Activated T-cell treated with anti-CD3 and anti-CD28 coated beads, Interleukin-2, amount 50 U/mL, for 72 hours (primary cell): ENCODE data around the gene USP27X. TPM values are rescaled to one million over a fixed set of nuclear protein-coding genes. Genes with fewer than 3 reads are reported as not detected.

Experiments used
- ATAC-seq, 2 donors: fragments of 150-1000 bp; cut with Tn5 transposase; replicated peaks in 1 of 2; 2 replicates each; pipeline ENCODE4 v1.10.0; 2021; ENCODE audit warnings: moderate library complexity in 2 of 2, mild to moderate bottlenecking in 1 of 2
- DNase-seq, 2 donors: peaks; one replicate each; pipeline ENCODE4 v3.0.0; 2021 to 2022; ENCODE audit warnings: mixed read lengths in 1 of 2
- H3K27ac Mint-ChIP-seq: one replicate; pipeline ENCODE4 v1.8.0; 2022; ENCODE audit warnings: mild to moderate bottlenecking, moderate library complexity, mixed read lengths
- H3K27me3 Mint-ChIP-seq: one replicate; pipeline ENCODE4 v1.8.0; 2022; ENCODE audit warnings: low read depth, mixed read lengths
- H3K36me3 Mint-ChIP-seq, 2 donors: one replicate each; pipeline ENCODE4 v1.8.0; 2022; ENCODE audit warnings: mixed read lengths in 2 of 2, mild to moderate bottlenecking in 1 of 2; ENCODE audit not compliant: insufficient read depth in 2 of 2
- H3K4me1 Mint-ChIP-seq: one replicate; pipeline ENCODE4 v1.8.0; 2022; ENCODE audit warnings: low read depth, mixed read lengths
- H3K4me3 Mint-ChIP-seq, 2 donors: one replicate each; pipeline ENCODE4 v1.8.0; 2022; ENCODE audit warnings: mild to moderate bottlenecking in 2 of 2, mixed read lengths in 2 of 2, moderate library complexity in 2 of 2
- H3K9me3 Mint-ChIP-seq, 2 donors: one replicate each; pipeline ENCODE4 v1.8.0; 2022; ENCODE audit warnings: mixed read lengths in 2 of 2
- total RNA-seq, 2 donors: library from RNA; stranded (reverse); gene quantifications; one replicate each; pipeline ENCODE4 v1.2.3, GENCODE V29; 2022

USP27X gene
- total RNA-seq, 2 donors from 2014 or later, result 1.9 to 2.1 TPM

DNA sequence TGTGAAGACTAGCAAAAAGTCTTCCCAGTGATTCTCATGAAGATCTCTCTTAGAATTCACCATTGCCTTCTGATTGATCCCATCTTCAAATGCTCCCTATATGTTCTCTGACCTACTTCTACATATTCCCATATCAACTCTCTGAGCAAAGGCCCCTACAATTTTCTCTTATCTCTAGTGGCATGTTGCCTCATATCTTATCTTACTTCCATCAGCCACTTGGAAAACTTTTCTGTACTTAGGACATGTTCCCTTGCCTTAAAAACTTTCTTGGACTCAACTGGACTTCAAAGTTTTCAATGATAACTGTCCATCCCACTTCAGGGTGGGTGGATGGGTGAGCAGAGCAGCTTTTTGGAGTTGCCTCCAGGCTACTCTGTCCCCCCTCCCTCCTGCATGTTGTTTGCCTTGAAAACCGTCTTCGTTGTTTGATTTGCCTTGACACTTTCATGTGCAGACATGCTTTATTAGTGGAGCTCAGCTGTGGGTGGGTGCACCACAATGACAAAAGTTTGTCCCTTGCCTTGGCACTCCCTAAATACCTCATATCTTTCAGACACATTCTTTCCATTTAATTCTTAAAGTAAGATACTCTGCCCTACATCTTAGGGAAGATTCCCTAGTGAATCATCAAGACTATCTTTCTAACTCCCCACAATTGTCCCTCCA is 18.3 kb upstream of the USP27X start:
- Mint-ChIP-seq H3K9me3 (no peaks in the 10 kb centered on the region), H3K4me3 (no peak overlapping the region), H3K36me3 (no peaks in the 10 kb centered on the region), H3K4me1 (no peaks in the 10 kb centered on the region), H3K27ac (no peak overlapping the region), H3K27me3 (peaks cover 18% of the 10 kb centered on the region)
- DNase-seq, result no peak
- ATAC-seq, result no peak

DNA sequence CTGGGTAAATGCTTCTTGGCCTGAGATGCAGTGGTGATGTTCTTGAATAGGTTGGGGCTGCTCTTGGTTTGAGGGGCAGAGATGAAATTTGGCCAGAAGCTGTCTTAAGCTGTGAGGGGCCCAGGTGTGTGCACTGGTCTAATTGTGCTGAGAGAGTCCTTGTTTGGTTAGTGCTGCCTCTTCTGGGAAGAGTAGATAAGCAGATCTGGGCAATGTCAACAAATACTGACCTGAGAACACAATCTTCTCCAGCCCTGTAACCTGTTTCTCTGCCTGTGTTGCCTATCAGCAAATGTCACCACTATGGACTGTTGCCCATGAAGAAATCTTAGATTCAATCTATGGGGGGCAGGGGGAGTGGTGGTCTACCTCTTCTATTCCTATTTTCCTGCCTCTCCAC is 17.2 kb upstream of the USP27X start:
- Mint-ChIP-seq H3K36me3 (no peaks in the 10 kb centered on the region), H3K4me1 (no peaks in the 10 kb centered on the region), H3K9me3 (no peaks in the 10 kb centered on the region), H3K27me3 (peaks cover 17% of the 10 kb centered on the region), H3K4me3 (no peak overlapping the region), H3K27ac (no peak overlapping the region)
- DNase-seq (no peak), ATAC-seq (no peak)

DNA sequence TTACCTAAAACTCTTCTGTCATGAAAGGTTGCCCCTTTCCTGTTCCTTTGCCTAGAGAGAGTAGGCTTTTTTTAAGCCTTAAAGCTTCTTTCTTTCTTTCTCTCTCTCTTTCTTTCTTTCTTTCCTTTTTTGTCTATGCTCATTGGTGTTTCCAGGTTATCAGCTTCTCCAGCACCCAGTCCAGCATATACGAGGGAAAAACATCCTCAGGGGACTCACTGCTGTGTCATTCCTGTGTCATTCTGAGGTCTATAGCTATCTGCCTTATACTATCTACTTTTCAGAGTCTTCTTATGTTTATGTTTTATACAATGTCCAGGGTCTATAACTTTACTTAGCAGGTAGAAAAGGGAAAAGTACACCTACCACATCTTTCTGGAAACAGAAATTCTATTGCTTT is 10.5 kb upstream of the USP27X start:
- ATAC-seq, result no peak
- DNase-seq, result no peak
- H3K4me3 Mint-ChIP-seq, result no peak overlapping the region
- H3K36me3 Mint-ChIP-seq, result no peaks in the 10 kb centered on the region
- no peak overlapping the region for H3K27ac Mint-ChIP-seq
- no peaks in the 10 kb centered on the region for H3K4me1 Mint-ChIP-seq
- no peaks in the 10 kb centered on the region for H3K9me3 Mint-ChIP-seq
- peaks cover 25% of the 10 kb centered on the region for H3K27me3 Mint-ChIP-seq

DNA sequence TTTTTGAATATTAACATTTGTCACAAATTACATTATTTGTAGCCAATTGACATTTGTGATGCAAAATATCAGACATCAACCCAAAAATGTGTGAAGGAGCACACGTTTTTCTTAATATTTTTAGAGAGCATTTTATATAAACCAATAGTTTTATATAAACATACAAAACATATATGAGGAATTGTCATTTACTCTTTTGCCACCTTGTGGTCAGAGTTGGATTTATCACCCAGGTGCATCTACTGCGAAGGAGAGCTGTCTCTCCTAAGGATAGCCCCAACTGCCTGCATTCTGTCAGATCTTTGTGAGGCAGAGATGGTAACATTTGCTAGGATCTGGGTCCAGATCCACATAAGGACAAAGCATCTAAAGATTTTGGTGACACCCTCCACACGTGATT is 2.5 kb upstream of the USP27X start:
- Mint-ChIP-seq H3K9me3 (no peaks in the 10 kb centered on the region), H3K4me1 (peaks cover 23% of the 10 kb centered on the region), H3K36me3 (no peaks in the 10 kb centered on the region), H3K27me3 (peaks cover 15% of the 10 kb centered on the region), H3K27ac (peak overlapping the region; percentile 10), H3K4me3 (peak overlapping the region in 1 of 2 donors; percentile 47)
- ATAC-seq, result no peak
- DNase-seq, result peak; percentile 15 to 32

DNA sequence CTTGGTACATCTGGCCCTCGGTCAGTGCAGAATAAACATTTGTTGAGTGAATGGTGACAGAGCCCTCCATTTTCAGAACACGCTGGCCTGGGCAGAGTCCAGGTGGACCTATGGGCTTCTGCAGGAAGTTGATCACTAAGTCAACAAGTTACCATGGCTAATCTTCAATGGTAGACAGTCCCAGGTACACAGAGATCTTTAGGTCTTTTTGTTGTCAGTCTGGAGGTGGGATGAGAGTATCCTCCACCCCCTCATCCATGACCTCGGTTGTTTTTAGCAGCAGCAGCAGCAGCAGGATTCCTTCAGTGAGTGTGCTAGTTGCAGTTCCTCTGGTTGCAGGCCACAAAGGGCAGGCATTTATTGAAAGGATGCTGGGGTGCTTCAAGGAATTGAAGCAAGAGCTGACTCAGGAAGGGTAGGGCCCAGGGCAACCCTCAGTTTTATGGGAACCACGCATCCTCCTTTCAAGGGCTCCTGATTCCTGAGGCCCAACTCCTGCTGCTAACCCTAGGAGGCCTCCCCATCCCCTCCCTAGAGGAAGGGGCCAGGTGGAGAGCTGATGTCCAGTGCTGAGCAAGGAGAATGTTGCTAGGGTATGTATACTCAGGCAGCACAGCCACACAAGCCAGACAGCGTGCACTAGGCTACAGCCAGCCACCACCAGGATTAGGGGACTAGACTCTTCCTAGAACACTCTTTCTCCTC is 1.7 kb upstream of the USP27X start:
- Mint-ChIP-seq H3K27me3 (peaks cover 13% of the 10 kb centered on the region), H3K27ac (no peak overlapping the region), H3K4me1 (peaks cover 23% of the 10 kb centered on the region), H3K36me3 (no peaks in the 10 kb centered on the region), H3K9me3 (no peaks in the 10 kb centered on the region), H3K4me3 (no peak overlapping the region)
- ATAC-seq, result no peak
- no peak for DNase-seq

DNA sequence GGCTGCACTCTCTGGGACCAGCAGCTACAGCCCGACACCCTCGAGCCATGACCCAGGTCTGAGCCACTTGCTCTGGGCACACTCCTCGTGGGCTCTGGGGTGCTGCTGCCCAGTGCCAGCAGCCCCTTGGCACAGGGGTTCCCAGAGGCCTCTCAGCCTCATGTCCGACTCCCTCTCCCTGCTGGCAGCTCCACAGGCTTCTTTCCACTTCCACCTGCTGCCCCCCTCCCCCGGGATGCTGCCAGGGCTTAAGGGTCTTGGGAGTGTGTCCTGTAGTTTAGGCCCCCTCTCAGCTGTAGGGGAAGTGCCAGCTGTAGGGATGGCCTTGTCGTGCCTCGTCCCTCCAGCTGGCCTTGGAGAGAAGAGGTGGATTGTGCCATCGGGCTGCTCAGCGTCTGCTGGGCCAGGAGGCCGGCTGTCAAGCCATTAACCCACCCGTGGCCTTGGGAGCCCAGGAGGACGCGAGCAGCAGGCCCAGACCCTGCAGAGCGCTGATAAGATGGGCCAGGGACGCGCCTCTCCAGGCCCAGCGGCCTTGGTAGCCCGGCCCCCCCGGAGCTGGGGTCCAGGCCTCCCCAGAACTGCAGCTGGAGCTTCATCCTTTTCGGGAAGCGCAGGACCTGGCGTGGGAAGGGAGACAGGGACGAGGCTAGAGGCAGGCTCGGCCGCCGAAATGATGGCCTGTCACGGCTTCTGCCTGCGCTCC is 1.0 kb upstream of the USP27X start:
- Mint-ChIP-seq H3K4me3 (peak overlapping the region; percentile 76 to 83), H3K36me3 (no peaks in the 10 kb centered on the region), H3K9me3 (no peaks in the 10 kb centered on the region), H3K4me1 (peaks cover 23% of the 10 kb centered on the region), H3K27me3 (peaks cover 13% of the 10 kb centered on the region), H3K27ac (no peak overlapping the region)
- DNase-seq, result no peak
- ATAC-seq, result no peak

DNA sequence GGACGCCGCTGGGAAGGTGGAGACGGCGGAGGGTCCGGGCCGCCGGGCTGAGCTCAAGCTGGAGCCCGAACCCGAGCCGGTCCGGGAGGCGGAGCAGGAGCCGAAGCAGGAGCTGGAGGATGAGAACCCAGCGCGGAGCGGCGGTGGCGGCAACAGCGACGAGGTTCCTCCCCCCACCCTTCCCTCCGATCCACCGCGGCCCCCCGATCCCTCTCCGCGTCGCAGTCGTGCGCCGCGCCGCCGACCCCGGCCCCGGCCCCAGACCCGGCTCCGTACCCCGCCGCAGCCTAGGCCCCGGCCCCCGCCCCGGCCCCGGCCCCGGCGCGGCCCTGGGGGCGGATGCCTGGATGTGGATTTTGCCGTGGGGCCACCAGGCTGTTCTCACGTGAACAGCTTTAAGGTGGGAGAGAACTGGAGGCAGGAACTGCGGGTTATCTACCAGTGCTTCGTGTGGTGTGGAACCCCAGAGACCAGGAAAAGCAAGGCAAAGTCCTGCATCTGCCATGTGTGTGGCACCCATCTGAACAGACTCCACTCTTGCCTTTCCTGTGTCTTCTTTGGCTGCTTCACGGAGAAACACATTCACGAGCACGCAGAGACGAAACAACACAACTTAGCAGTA is 483 bp downstream of the USP27X start:
- no peaks in the 10 kb centered on the region for H3K36me3 Mint-ChIP-seq
- no peaks in the 10 kb centered on the region for H3K9me3 Mint-ChIP-seq
- ATAC-seq (peak in 1 of 2 donors; percentile 22), DNase-seq (no peak)
- peaks cover 23% of the 10 kb centered on the region for H3K4me1 Mint-ChIP-seq
- H3K27me3 Mint-ChIP-seq, result peaks cover 13% of the 10 kb centered on the region
- peak overlapping the region; percentile 76 to 83 for H3K4me3 Mint-ChIP-seq
- no peak overlapping the region for H3K27ac Mint-ChIP-seq

DNA sequence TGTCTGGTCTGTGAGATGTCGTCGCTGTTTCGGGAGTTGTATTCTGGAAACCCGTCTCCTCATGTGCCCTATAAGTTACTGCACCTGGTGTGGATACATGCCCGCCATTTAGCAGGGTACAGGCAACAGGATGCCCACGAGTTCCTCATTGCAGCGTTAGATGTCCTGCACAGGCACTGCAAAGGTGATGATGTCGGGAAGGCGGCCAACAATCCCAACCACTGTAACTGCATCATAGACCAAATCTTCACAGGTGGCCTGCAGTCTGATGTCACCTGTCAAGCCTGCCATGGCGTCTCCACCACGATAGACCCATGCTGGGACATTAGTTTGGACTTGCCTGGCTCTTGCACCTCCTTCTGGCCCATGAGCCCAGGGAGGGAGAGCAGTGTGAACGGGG is 1.4 kb downstream of the USP27X start:
- DNase-seq (no peak), ATAC-seq (no peak)
- H3K9me3 Mint-ChIP-seq, result no peaks in the 10 kb centered on the region
- no peaks in the 10 kb centered on the region for H3K36me3 Mint-ChIP-seq
- no peak overlapping the region for H3K27ac Mint-ChIP-seq
- H3K27me3 Mint-ChIP-seq, result peaks cover 5% of the 10 kb centered on the region
- H3K4me1 Mint-ChIP-seq, result peaks cover 19% of the 10 kb centered on the region
- H3K4me3 Mint-ChIP-seq, result peak overlapping the region in 1 of 2 donors; percentile 80

DNA sequence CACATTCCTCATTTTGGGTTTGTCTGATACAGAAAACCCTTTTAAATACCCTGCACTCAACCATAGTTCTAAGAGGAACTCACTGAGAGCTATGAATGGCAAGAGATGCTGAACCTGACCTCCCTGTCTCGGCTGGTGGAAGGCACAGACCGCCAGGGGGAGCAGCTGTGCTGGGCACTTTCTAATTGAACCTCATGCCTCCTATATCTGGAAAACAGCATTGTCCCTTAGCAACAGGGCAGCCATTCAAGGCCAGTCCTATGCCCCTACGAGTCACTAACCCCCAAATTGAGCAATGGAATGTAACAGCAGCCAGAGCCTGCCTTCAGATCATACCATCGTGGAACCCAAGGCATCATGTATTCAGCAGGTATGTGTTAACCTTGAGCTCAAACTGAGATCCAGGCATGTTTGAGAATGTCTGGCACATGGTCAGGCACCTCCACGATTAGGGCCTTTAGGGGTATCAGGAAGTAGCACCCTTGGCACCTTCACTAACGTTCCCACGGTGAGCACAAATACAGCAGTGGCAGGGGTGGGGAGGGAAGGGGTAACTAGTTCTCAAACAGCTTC is 5.1 kb downstream of the USP27X start:
- Mint-ChIP-seq H3K4me3 (no peak overlapping the region), H3K27ac (no peak overlapping the region), H3K36me3 (no peaks in the 10 kb centered on the region), H3K9me3 (no peaks in the 10 kb centered on the region), H3K4me1 (peaks cover 5% of the 10 kb centered on the region), H3K27me3 (peaks cover 21% of the 10 kb centered on the region)
- DNase-seq (peak; percentile 55 to 59), ATAC-seq (peak; percentile 35 to 39)

DNA sequence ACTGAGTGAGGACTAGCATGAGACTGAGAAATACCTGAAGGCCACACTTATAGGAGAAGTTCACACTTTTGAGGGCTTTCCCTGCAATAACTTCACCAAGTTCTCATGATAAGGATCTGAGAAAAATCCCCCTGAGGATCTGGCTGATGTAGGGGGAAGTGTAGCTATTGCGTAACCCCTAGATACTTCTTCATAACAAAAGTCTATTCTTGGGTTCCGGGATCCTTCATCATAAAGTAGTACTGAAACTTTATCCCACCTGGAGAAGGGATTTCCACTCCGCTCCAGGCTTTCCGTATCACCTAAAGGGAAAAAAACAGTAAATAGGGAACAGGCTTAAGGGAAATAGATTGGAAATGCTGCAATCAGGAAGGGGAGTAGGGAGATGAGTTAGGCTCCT is 13.3 kb downstream of the USP27X start:
- Mint-ChIP-seq H3K27ac (no peak overlapping the region), H3K9me3 (peaks cover 6 to 12% of the 10 kb centered on the region in 2 donors), H3K4me3 (no peak overlapping the region), H3K36me3 (peaks cover 6 to 10% of the 10 kb centered on the region in 2 donors), H3K27me3 (peaks cover 46% of the 10 kb centered on the region), H3K4me1 (no peaks in the 10 kb centered on the region)
- DNase-seq (no peak), ATAC-seq (no peak)

DNA sequence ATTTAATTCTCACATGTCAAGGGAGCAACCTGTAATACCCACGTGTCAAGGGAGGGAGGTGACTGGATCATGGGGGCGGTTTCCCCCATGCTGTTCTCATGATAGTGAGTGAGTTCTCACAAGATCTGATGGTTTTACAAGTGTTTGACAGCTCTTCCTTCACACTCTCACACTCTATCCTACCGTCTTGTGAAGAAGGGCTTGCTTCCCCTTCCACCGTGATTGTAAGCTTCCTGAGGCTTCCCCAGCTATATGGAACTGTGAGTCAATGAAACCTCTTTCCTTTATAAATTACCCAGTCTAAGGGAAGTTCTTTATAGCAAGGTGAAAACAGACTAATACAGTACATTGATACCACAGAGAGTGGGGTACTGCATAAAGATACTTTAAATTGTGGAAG is 17.7 kb downstream of the USP27X start:
- no peak overlapping the region for H3K27ac Mint-ChIP-seq
- H3K27me3 Mint-ChIP-seq, result peaks cover 56% of the 10 kb centered on the region
- H3K36me3 Mint-ChIP-seq, result peaks cover 6 to 11% of the 10 kb centered on the region in 2 donors
- peaks cover 6 to 13% of the 10 kb centered on the region in 2 donors for H3K9me3 Mint-ChIP-seq
- H3K4me1 Mint-ChIP-seq, result no peaks in the 10 kb centered on the region
- DNase-seq (no peak), ATAC-seq (no peak)
- no peak overlapping the region for H3K4me3 Mint-ChIP-seq

DNA sequence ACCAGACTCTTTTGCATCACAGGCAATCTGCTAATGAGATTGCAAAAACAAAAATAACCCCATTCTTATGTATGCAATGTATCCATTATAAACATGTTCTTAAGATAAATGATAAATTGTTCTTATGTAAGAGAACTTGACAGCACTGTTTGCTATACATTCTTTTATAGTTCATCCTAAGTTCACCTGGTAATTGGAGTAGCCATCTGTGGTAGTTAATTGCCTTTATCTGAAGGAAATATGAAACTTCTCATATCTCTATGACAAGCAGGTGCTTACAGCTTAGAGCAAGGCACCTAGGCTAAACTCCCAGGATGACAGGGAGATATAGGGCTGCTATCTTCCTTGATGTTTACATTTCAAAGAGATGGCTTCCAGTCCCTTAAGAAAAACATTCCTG is 21.8 kb downstream of the USP27X start:
- no peaks in the 10 kb centered on the region for H3K4me1 Mint-ChIP-seq
- peaks cover 6 to 11% of the 10 kb centered on the region in 2 donors for H3K36me3 Mint-ChIP-seq
- H3K27ac Mint-ChIP-seq, result no peak overlapping the region
- DNase-seq (no peak), ATAC-seq (no peak)
- H3K4me3 Mint-ChIP-seq, result no peak overlapping the region
- H3K9me3 Mint-ChIP-seq, result peaks cover 6 to 11% of the 10 kb centered on the region in 2 donors
- peaks cover 43% of the 10 kb centered on the region for H3K27me3 Mint-ChIP-seq

DNA sequence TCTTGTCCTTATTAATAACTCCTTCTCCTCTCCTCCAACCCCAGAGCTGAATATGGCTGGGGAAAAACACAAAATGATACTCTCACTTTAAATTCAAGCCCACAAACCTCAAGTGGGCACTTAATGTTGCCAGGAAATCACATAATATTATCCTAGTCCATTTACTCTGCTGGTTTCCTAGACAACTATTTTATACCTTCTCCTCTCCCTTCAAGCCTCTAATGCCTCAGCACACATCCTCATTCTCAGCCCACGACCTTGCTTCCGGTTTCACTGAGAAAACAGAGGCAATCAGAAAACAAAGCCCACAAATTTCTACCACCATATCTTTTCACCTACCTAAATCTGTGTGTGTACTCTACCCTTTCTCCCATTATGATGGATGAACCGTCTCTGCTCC is 31.1 kb downstream of the USP27X start:
- peaks cover 10% of the 10 kb centered on the region for H3K4me1 Mint-ChIP-seq
- no peaks in the 10 kb centered on the region for H3K36me3 Mint-ChIP-seq
- no peaks in the 10 kb centered on the region for H3K9me3 Mint-ChIP-seq
- DNase-seq (no peak), ATAC-seq (peak in 1 of 2 donors; percentile 36)
- no peak overlapping the region for H3K27ac Mint-ChIP-seq
- H3K27me3 Mint-ChIP-seq, result peaks cover 13% of the 10 kb centered on the region
- H3K4me3 Mint-ChIP-seq, result peak overlapping the region in 1 of 2 donors; percentile 20
